HG03460 (cell line): Measurements from ENCODE around the gene TCIRG1.
"Not testable (repeated sequence)": the region's sequence is repeated elsewhere in the genome, so short reads cannot be mapped to it uniquely, and the experiment has no call there.

Source experiments
- ATAC-seq: cut with Tn5 transposase; IDR thresholded peaks from one replicate; pipeline ENCODE4 v1.9.1; 2021; ENCODE audit not compliant: unreplicated experiment

Gene TCIRG1, protein sequence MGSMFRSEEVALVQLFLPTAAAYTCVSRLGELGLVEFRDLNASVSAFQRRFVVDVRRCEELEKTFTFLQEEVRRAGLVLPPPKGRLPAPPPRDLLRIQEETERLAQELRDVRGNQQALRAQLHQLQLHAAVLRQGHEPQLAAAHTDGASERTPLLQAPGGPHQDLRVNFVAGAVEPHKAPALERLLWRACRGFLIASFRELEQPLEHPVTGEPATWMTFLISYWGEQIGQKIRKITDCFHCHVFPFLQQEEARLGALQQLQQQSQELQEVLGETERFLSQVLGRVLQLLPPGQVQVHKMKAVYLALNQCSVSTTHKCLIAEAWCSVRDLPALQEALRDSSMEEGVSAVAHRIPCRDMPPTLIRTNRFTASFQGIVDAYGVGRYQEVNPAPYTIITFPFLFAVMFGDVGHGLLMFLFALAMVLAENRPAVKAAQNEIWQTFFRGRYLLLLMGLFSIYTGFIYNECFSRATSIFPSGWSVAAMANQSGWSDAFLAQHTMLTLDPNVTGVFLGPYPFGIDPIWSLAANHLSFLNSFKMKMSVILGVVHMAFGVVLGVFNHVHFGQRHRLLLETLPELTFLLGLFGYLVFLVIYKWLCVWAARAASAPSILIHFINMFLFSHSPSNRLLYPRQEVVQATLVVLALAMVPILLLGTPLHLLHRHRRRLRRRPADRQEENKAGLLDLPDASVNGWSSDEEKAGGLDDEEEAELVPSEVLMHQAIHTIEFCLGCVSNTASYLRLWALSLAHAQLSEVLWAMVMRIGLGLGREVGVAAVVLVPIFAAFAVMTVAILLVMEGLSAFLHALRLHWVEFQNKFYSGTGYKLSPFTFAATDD

DNA sequence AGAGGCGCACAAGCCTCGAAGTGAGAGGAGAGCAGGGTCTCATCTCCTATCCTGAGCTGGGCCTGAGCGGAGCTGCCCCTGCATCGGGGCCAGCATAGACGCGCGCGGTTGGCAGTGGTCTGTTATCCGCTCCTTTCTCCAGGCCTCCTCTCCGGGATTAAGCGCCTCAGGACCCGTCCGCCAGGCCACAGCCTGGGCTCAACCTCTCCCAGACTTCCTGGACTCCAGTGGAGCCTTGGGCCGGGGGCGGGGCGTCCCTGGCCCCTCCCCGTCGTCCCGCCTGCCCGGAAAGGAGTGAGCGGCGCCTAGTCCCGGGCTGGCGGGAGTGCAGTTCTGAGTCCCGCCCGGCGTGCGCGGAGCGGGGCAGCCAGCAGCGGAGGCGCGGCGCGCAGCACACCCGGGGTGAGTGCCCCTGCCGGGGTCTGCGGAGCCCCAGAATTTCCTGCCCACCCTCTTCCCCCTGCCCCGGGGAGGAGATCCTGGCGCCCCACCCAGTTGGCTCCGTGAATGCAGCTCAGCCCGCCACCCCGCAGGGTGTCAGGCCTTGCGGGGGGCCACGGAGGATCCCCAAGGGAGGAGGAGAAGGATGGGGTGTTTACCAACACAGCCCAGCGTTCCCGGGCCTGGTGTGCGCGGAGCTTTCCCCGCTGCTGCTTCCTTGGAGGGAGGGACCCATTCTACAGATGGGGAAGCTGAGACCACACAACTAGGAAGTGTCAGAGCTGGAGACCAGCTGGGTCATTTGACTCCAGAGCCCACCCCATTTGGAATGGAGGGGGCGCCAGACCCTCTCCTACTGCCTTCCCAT, at the start of gene TCIRG1:
Gene TCIRG1, plus strand, starts transcription at position 308 of the 808 bp plus-strand sequence. CDS start 2,247 bp downstream, outside the sequence.
- ATAC-seq, result peak; percentile 41

DNA sequence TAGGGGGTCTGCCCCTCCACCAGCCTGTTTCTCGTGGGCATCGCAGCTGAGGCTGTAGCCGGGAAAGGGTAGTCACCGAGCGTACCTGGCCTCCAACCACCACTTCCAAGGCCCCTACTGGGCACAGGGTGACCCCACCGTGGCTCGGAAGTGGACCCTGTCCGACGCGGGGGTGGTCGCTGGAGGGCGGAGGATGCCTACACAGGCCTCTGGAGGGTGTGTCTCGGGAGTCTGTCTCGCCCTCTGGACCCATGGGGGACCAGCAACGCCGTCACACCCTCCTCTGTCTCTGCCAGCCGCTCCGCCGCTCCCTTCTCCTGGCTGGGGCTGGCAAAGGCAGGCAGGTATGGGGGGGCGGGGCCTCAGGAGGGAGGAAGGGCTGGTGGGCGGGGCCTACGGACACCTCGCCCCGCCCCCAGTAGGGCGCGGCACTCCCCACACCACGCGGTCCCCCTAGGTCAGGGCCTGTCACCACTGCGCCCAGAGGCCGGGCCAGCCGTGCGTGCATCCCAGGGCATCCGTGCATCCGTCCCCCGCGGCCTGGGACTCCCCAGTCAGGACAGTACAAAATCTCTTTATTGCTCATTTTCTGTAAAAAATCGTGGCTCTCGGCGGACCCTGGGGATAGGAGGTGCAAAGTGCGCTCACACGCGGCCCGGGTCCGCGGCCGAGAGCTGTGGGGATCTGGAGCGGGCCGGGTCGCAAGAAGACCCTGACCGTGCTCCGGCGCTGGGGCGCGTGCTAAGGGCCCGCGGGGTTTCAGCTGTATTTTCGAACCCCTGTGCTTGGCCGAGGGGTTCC, 48.1 kb upstream of the TCIRG1 start:
- not testable (repeated sequence) for ATAC-seq

DNA sequence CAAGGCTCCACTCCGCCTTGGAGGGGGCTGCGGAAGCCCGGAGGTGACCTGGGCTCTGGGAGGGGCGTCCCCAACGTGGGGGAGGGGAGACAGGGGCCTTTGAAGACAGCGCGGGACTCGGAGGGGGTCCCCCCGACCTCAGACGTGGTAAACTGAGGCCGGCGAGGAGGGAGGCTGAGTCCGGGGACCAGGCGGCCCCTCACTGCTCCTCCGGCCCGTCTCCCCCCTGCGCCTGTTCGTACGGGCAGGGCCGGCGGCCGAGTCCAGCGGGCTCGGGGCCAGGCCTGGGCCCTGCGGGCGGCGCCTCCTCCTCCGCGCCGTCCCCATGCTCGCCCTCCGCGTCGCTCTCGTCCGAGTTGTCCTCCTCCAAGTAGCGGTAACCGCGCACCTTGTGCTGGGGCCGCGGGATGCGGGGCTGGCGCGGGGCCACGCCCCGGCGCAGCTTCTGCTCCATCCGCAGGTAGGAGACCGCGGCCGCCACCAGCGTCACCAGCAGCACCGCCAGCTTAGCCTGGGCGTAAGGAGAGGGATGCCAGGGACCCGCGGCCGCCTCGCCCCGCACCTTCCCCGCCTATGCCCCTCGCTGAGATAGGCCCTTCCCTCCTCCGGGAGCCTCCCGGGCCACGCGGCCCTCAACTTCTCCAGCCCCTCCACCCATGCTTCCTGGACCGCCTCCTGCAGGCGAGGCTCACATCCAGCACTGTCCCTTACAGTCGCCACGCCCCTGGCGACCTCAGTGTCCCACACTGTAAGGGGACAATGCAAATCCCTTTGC, 47.3 kb upstream of the TCIRG1 start:
- not testable (repeated sequence) for ATAC-seq

DNA sequence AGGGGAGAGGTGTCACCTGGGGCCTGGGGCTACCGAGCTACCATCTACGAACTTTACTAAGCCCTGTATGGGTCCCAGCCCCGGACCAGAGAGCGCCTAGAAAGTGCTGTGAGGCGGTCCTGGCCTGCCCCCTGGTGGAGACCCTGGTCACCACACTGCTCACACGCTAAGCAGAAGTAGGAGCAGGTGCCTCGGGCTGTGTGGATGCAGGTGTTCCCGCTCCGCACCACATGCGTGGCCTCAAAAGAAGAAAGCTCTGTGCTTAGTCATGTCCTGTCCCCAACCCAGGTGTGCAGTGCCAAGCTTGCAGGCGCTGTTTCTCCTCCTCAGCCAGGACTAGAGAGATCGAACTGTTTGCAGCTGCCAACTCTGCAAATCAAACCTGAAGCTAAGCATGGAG, 45.0 kb upstream of the TCIRG1 start:
- not testable (repeated sequence) for ATAC-seq

DNA sequence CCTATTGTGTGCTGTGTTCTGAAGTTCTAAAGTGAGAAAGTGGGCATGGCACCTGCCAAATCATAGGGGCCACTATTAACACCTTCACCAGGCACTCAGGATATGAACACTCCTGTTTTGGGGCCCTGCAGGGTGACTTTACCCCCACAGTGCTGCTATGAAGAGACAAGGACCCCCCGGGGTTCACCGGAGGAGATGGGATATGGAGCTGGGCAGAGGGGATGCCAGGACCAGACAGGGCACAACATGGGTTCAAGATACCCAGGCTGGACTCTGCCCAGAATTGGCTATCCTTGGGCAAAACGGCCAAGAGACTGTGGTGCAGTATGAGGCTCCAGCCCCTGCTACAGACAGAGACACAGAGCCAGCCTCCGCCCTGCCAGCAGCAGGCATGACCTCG, 44.4 kb upstream of the TCIRG1 start:
- not testable (repeated sequence) for ATAC-seq

DNA sequence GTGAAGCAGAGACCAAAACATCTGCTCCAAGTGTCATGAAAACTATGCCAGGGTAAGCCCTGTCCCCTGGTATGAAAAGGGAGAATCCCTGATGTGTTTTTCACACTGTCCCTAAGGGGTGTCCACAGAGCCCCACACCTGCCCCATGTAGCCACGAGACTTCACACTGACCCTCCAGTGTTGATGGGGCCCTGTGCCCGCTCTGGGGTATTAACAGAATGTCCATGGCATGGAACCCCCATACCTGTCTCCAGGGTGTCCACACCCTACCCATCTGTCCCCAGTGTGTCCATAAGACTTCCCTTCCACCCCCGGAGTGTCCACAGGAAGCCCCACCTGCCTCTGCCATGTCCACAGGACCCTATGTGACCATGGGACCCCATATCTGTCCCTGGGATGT, 43.7 kb upstream of the TCIRG1 start:
- not testable (repeated sequence) for ATAC-seq

DNA sequence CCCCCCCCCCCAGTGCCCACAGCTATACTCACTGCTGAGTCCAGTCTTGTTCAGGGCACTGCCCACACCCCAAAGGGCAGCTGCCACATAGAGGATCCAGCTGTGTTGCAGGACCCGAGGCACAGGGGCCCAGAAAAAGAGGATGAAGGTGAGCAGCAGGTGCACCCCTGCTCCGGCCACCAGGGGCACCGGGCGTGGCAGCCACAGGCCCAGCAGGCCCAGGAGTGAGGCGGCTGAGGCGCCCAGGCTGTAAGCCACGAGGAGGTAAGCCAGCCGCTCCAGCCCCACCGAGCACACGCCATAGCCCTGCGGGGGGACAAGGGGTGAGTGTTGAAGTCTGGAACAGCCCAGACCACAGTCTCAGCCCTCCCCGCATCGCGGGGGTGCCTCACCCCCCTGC, 43.2 kb upstream of the TCIRG1 start:
- not testable (repeated sequence) for ATAC-seq

DNA sequence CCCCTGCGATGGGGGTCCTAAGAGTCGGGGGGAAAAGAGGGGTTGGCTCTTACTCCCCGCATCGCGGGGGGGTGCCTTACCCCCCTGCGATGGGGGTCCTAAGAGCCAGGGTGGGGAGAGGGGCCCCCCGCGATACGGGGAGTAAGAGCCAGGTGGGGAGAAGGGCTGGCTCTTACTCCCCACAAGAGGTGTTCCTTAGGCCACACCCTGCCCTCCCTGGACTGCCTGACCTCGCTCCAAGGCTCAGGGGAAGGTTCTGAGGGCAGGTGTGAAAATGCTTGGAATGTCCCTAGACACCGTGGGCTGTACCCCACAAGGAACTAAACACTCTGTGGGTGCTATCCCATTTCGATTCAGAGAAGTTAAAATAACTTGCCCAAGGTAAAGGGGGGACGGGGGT, 42.8 kb upstream of the TCIRG1 start:
- no peak for ATAC-seq

DNA sequence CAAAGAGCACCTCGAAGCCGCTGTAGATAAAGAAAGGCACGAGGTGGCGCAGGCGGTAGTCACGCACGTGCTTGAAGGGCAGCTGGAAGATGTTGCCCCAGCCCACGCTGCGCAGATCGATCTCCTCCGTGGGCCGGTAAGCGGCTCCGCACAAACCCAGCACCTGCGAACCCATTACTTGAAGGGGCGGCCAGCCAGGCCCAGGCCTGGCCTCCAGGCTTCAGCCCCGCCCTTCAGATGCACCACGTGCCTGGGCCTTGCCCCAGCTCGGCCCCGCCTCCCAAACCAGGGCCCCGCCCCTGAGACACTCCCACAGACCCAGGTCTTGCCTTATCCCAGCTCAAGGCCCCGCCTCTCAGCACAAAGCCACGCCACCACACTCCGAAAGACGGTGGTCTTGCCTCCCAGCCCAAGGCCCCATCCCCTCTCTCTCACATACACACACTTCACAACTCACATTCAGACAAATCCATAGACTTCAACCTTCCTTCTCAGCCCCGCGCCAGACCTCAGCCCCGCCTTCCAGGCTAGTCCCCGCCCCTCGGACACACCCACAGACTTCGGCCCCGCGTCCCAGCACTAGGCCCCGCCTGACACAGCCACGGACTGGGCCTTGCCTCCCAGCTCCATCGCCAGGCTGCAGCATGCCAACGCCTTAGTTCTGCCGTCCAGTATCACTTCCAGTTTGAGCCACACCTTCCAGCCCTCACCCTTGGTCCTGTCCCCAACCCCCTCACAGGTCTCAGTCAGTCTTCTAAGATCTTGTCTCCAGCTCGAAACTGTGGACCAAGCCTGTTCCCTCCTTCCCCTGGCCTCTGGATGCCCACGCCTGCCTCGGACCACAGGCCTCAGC, 42.0 kb upstream of the TCIRG1 start:
- ATAC-seq, result no peak

DNA sequence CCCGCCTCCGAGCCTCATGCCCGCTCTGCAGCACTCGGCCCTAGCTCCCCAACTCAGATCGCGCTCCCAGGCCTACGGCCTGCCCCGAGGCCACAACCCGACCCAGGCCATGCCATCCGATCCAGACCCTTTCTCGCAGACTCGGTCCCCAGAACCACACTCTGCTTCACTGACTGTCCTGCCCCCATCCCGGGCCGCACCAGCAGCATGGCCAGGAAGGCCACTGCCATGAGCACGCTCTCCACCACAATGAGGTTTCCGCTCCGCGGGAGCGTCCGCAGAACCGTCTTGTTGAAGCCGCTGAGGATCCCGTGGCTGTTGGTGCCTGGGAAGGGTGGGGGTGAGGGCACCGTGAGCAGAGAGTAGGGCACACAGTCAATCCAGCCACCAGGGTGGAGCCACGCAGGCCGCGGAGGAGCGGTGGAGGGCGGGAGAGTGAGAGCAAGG, 41.3 kb upstream of the TCIRG1 start:
- no peak for ATAC-seq

DNA sequence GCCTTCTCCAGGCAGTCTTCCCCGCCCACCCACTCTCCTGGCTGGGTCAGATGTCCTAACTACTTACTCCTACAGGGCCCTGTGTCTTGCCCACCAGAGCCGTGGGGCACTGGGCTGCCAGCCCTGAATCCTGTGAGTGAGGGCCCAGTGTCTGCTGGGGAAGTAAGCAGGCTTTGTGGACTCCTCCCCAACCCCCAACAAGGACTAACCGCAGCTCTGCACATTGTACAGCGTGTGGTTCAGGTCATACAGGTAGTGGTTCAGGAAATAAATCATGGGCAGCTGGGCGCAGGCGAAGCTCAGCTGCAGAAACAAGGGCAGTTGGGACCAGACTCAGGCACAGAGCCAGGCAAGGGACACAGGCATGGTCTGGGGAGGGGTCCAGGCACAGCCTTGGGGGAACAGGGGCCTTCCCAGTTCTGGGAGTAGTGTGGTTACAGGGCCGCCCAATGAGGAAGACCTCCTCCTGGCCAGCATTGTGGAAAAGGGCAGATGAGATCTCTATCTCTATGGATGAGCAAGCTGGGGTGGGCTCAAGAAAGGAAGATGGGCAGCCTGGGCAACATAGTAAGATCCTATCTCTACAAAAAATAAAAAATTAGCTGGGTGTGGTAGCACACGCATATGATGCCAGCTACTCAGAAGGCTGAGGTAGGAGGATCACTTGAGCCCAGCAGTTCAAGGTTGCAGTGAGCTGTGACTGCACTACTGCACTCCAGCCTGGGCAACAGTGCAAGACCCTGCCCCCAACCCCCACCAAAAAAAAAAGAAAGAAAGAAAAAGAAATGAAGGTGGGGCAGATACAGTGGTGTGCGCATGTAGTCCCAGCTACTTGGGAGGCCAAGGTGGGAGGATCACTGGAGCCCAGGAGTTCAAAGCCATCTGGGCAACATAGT, 40.4 kb upstream of the TCIRG1 start:
- no peak for ATAC-seq

DNA sequence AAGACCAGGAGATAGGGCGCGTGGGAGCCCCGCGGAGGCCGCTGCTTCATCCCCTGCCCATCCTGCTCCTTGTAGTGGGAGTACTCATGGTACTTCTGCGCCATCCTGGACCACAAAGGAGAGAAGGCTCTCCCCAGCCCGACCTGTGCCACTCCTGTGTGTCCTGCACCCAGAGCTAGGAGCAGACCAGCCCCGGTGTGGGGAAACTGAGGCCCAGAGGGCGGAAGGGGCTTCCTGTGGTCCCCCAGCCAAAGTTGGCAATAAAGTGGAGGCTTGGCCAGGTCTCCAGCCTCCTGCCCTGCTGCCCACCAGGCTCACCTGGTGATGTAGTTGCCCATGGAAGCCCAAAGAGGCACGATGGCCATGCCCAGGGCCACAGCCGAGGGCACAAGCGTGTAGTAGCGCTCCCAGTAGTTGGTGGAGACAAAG, 39.6 kb upstream of the TCIRG1 start:
- ATAC-seq, result no peak

DNA sequence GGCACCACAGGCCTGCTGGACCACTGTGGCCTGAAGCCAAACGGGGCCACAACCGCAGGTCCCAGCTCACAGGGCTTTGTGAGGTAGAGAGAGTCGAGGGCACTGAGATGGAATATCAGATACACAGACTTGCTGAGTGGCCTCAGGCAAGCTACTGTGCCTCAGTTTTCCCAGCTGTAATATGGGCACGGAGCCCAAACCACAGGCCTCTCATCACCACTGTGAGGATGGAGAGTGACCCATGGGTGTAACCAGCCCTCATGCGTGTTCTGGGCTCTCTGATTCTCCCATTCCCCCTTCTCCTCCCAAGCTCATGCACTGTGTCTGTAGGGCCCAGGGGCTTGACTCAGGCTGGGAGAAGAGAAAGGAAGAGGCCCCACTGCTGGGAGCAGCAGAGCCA, 39.1 kb upstream of the TCIRG1 start:
- ATAC-seq, result no peak

DNA sequence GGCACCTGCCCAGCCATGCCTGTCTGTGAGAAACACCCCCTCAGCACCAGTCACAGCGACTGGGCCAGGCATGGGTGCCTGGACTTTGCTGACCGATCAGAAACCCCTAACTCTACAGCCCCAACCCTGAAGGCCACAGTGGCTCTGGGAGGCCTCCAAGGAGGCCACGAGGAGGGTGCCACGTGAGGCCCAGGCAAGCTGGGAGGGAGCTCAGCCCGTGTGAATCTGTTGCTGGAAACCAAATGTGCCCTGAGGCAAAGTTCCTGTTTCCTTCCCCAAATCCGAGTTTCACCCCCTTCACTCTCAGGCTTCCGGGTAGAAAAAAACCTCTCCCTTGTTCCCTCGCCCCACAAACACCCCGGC, 36.3 kb upstream of the TCIRG1 start:
- peak; percentile 24 for ATAC-seq

DNA sequence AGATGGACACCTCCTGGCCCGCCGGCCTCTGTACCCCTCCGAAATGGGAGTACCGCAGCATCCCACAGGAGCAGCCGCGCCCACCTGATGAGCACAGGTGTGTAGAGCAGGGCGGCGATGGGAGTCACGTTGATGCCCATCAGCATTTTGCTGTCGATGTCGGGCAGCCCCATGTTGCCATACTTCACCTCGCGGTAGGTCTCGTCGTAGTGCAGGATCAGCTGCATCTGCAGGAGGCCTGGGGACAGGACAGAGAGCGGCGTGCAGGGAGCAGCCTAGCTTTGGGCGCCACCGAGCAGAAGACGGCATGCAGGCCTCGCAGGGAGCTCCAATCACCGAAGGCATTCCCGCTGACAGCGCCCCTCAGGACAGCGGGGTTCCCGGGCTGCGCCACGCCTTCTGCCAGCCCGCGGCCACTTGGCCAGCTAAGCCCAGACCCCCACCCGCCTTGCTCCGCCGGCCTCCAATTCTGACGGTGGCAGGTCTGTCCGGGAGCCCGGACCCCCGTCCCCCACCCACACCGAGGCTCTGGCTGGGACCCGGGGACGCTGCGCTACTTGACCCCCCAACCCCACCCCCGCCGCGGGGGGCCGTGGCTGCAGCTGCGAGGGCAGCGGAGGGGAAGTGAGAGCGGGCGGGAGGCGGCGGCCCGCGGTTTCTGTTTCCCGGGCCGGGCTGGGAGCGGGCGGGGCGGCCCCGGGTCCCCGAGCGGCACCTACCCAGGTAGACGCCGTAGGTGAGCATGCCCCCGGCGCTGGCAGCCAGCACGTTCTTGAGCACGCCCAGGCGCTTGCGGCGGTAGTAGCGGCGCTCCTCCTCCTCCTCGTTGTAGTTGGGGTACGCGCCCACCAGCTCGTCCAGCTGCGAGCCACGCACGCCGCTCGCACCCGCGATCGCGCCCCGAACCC, 35.6 kb upstream of the TCIRG1 start:
- peak; percentile 47 for ATAC-seq

DNA sequence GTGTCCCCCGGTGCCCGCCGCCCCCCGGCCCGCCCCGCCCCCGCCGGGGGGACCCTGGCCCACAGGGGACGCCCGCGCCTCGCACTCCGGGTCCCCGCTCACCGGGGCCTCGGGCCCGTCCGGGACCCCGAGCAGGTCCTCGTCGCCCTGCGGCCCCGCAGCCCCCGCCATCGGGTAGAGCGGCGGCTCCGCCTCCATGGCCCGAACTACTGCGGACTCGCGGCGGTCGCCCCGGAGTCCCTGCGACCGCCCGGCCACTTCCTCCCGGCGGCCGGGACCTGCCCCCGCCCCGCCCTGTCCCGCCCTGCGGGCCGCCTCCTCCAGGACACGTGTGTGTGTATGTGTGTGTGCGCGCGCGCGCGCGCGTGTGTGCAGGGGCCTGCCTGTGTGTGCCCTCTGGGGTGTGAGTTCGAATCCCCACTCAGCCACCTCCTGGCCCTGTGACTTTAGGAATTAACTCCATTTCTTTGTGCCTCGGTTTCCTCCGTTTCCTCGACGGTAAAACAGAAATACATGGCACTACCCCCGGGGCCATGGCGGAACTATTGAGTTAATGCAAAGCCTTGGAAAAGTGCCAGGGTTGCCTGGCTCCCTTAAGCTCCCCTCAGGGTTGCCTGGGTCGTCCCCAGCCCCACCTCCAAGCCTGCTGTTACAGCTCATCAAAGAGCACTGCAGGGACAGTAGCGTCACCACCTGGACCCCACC, 34.8 kb upstream of the TCIRG1 start, which contains the start of gene UNC93B1:
Gene UNC93B1, minus strand, starts transcription at position 252 of the 705 bp plus-strand sequence. Its CDS starts 54 bp downstream, at position 198.
- peak; percentile 33 for ATAC-seq
